Ovary (tissue), 9 donors: ENCODE results near the gene PROSER3. TPM values are rescaled to one million over a fixed set of nuclear protein-coding genes. Genes with fewer than 3 reads are reported as not detected.

Source experiments
- DNase-seq, 5 donors: peaks; one replicate each; pipeline ENCODE4 v3.0.0-alpha.2; 2019 to 2020
- H3K27ac ChIP-seq, 2 donors: fragments of 200-600 bp; one replicate each; pipeline versions ENCODE4 v1.5.1 to v1.8.0; 2019 to 2022
- H3K27me3 ChIP-seq: fragments of 200-600 bp; one replicate; pipeline ENCODE4 v1.8.0; 2022
- H3K36me3 ChIP-seq: fragments of 200-600 bp; sonication (generic); one replicate; pipeline ENCODE4 v1.5.1; 2019
- H3K4me1 ChIP-seq: one replicate; pipeline ENCODE4 v1.8.1; 2013; ENCODE audit warnings: mild to moderate bottlenecking, moderate library complexity; ENCODE audit not compliant: insufficient read depth
- H3K4me3 ChIP-seq: fragments of 200-600 bp; sonication (generic); one replicate; pipeline ENCODE4 v1.5.1; 2017
- H3K9me3 ChIP-seq, 2 donors: fragments of 200-600 bp in 1 of 2; sonication (generic) in 1 of 2; one replicate each; pipeline versions ENCODE4 v1.5.1 to v1.8.1; 2013 to 2019; ENCODE audit warnings: mild to moderate bottlenecking in 1 of 2, moderate library complexity in 1 of 2
- EP300 ChIP-seq: sonication (generic); formaldehyde crosslinking; IDR thresholded peaks from one replicate; pipeline ENCODE4 v1.6.1; 2017; ENCODE audit warnings: antibody characterized with exemption
- POLR2A ChIP-seq: fragments of 450-650 bp; IDR thresholded peaks from one replicate; pipeline ENCODE4 v1.6.1; 2017; ENCODE audit warnings: antibody characterized with exemption, mild to moderate bottlenecking, moderate library complexity
- WGBS, 3 donors: extraction: QIAGEN DNeasy Blood & Tissue Kit in 1 of 3; methylation state at CpG; one replicate each; pipeline versions ENCODE4 v1.1.5 to v1.1.7; 2013 to 2017; 5-methylcytosine and 5-hydroxymethylcytosine counted together
- intact Hi-C, 4 donors: fragments of 100-400 bp; cut with DNase I; formaldehyde crosslinking; loops; one replicate each; pipeline versions ENCODE4 v1.11.0 to v1.15.1; 2022 to 2023
- polyA plus RNA-seq, 2 donors: library from polyadenylated mRNA; stranded (reverse); fragments of 200-250 nt in 1 of 2; fragments of 350-450 nt in 1 of 2; fragmentation: Illumina TruSeq in 1 of 2; extraction: RNeasy Lipid Tissue Mini Kit (QIAGEN cat#74804) in 1 of 2; gene quantifications; one replicate each; pipeline ENCODE4 v1.2.3, GENCODE V29; 2013 to 2014
- total RNA-seq, 7 donors: library from RNA; depleted of rRNA in 2 of 7; stranded (reverse); fragments of >200 nt in 2 of 7; fragmentation: NEBNext Ultra II Directional in 3 of 7; extraction: Animal tissue kit (Norgen Biotek cat#: 25700) in 3 of 7; gene quantifications; one replicate each; pipeline versions ENCODE4 v1.1.0 to v1.2.4, GENCODE V29; 2016 to 2023
- TF ChIP-seq, protein P1 (sequence below), 3 donors: fragments of 450-650 bp in 2 of 3; fragments of 200-600 bp in 1 of 3; IDR thresholded peaks; one replicate each; pipeline versions ENCODE4 v1.5.1 to v1.8.0; 2016 to 2022; ENCODE audit warnings: antibody characterized with exemption in 3 of 3, mild to moderate bottlenecking in 1 of 3
- donor health status: DM: no; HTN: no; CAD: no; lungs with moderate emphysema.
- donor health status: DM: no; HTN: no; CAD: no.
- donor health status: Bipolar disorder and iron deficiency.
- donor health status: DM: yes; HTN: yes; CAD: no.
- donor health status: DM: no; HTN: no; CAD: no.
- donor health status: DM: yes; HTN: yes; CAD: no.

Gene PROSER3
- total and polyA plus RNA-seq, 9 donors = 3.3 to 59.0 (median 24.4) TPM

DNA sequence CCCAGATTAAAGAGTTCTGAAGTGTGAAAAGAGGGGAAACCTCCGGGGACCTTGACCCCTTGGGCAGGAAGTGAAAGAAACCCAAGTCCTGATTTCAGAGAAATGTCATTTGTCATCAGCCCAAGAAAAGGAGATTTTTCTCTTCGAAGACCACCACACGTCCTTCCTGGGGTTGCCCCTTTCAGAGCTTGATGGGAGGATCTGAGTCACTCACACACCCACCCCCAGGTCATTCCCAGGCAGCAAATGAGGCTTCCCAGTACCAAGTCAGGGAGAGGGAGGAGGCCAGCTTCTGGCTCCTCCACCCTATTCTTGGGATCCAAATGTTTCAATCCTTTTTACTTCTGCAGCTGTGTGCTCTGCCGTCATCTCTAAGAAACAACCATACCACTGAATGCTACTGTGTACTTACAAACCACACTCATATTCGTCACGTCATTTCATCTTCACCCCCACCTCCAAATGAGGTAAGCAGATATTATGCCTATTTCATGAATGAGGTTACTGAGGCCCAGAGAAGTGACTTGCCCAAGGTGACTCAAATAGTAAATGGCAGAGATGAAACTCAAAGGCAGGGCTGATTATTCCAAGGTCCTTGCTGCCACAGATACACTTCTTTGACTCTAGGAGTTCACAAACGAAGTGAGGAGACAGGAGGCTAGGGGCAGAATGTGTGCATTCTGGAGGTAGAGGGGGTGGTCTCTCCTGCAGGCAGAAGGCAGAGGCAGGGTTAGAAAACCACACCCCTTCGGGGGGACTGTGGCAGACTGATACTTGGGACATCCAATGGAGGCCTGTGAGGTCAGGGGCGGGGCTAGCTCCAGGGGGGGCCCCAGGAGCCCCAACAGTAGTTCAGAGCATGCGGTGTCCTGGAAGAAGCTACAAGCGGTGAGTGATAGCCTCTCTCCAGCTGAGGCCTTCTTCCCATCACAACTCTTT is 45.1 kb upstream of the PROSER3 start:
- peaks cover 5% of the 10 kb centered on the region for H3K4me1 ChIP-seq
- intact Hi-C loops = loop anchor here in 1 of 4 donors (10.0 kb wide), 1 partner anchor 102 kb away; the partner anchor contains the start of gene PRODH2
- DNase-seq = no peak
- H3K36me3 ChIP-seq = no peaks in the 10 kb centered on the region
- 65 to 75% (median 72%) methylated on average over 11 of the region's 11 CpGs for WGBS, 3 donors
- no peaks in the 10 kb centered on the region for H3K27me3 ChIP-seq
- H3K9me3 ChIP-seq = no peaks in the 10 kb centered on the region
- TF ChIP-seq POLR2A (no peak), EP300 (no peak)
- TF ChIP-seq, protein P1, sequence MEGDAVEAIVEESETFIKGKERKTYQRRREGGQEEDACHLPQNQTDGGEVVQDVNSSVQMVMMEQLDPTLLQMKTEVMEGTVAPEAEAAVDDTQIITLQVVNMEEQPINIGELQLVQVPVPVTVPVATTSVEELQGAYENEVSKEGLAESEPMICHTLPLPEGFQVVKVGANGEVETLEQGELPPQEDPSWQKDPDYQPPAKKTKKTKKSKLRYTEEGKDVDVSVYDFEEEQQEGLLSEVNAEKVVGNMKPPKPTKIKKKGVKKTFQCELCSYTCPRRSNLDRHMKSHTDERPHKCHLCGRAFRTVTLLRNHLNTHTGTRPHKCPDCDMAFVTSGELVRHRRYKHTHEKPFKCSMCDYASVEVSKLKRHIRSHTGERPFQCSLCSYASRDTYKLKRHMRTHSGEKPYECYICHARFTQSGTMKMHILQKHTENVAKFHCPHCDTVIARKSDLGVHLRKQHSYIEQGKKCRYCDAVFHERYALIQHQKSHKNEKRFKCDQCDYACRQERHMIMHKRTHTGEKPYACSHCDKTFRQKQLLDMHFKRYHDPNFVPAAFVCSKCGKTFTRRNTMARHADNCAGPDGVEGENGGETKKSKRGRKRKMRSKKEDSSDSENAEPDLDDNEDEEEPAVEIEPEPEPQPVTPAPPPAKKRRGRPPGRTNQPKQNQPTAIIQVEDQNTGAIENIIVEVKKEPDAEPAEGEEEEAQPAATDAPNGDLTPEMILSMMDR (IDR thresholded peaks at IDR 0.05) = no peak
- no peak overlapping the region for H3K27ac ChIP-seq
- no peak overlapping the region for H3K4me3 ChIP-seq

DNA sequence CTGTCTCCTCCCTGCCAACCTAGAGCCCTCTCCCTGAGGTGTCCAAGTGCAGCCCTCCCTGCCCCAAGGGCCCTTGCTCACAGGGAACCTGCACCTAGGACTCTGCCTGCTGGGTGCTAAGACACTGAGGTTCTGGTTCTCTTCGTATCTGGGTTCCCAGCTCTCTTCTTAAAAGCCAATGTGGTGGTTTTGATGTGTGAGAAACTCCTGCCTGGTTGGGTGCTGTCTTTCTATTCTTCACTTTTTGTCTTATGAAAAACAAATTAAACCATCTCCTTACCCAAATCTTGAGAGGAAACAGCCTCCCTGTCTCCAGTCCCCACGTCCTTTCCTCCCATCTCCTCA is 44.5 kb upstream of the PROSER3 start:
- no peak overlapping the region for H3K4me3 ChIP-seq
- H3K27ac ChIP-seq = no peak overlapping the region
- no peaks in the 10 kb centered on the region for H3K9me3 ChIP-seq
- no peak for DNase-seq
- H3K27me3 ChIP-seq = no peaks in the 10 kb centered on the region
- intact Hi-C loops = loop anchor here in 1 of 4 donors (10.0 kb wide), 1 partner anchor 101 kb away; the partner anchor contains the start of gene PRODH2
- H3K36me3 ChIP-seq = no peaks in the 10 kb centered on the region
- 58 to 74% (median 69%) methylated on average over 2 of the region's 2 CpGs for WGBS, 3 donors
- peaks cover 5% of the 10 kb centered on the region for H3K4me1 ChIP-seq
- no peak for TF ChIP-seq POLR2A
- no peak for TF ChIP-seq EP300
- TF ChIP-seq, protein P1 (IDR thresholded peaks at IDR 0.05) = no peak

DNA sequence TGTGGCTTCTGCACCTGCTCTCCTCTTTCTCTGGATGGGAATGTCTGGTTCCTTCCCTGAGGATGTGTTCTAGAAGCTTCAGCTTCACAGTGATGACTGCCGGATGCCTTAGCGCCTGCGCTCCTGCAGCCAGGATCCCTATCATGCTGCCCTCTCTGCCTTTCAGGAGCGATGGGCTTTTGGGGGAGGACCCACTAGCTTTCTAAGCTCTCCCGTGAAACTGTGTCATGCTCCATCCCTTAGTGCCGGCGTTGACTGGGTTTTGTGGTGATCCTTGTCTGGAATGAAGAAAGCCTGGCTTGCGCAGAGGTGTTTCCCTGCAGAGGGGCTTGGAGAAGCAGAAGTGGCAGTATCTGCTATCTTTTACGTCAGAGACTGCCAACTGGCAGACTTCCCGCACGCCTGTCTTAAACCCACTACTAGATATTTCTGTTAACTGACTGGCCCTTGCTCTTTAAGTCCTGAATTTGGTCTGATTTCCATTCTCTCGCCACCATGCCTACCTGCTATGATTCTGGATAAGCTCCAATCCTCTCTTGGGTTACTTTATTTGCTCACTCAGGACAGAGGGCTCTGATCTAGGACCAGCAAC is 44.0 kb upstream of the PROSER3 start:
- Histone ChIP-seq H3K4me3 (no peak overlapping the region), H3K4me1 (peaks cover 9% of the 10 kb centered on the region), H3K27me3 (no peaks in the 10 kb centered on the region), H3K27ac (no peak overlapping the region), H3K9me3 (no peaks in the 10 kb centered on the region), H3K36me3 (no peaks in the 10 kb centered on the region)
- intact Hi-C loops = loop anchor here in 2 of 4 donors (2.0 to 10.0 kb wide), 2 partner anchors 17 to 101 kb away; partner anchors contain the start of gene PRODH2 (in 1 of the 2)
- DNase-seq = no peak
- TF ChIP-seq EP300 = no peak
- TF ChIP-seq POLR2A = no peak
- TF ChIP-seq, protein P1 (IDR thresholded peaks at IDR 0.05) = no peak
- 73 to 85% (median 74%) methylated on average over 12 of the region's 12 CpGs for WGBS, 3 donors

DNA sequence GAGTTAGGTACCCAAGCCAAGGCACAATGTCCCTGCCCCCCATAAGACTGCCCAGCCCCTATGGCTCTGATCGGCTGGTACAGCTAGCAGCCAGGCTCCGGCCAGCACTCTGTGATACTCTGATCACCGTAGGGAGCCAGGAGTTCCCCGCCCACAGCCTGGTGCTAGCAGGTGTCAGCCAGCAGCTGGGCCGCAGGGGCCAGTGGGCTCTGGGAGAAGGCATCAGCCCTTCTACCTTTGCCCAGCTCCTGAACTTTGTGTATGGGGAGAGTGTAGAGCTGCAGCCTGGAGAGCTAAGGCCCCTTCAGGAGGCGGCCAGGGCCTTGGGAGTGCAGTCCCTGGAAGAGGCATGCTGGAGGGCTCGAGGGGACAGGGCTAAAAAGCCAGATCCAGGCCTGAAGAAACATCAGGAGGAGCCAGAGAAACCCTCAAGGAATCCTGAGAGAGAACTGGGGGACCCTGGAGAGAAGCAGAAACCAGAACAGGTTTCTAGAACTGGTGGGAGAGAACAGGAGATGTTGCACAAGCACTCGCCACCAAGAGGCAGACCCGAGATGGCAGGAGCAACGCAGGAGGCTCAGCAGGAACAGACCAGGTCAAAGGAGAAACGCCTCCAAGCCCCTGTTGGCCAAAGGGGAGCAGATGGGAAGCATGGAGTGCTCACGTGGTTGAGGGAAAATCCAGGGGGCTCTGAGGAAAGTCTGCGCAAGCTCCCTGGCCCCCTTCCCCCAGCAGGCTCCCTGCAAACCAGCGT is 43.2 kb upstream of the PROSER3 start:
- H3K27me3 ChIP-seq = no peaks in the 10 kb centered on the region
- H3K36me3 ChIP-seq = no peaks in the 10 kb centered on the region
- WGBS, 3 donors = 72 to 79% (median 73%) methylated on average over 12 to 14 of the region's 14 CpGs
- peaks cover 10% of the 10 kb centered on the region for H3K4me1 ChIP-seq
- peak in 1 of 5 donors; percentile 24 for DNase-seq
- TF ChIP-seq, protein P1 (IDR thresholded peaks at IDR 0.05) = no peak
- TF ChIP-seq POLR2A = no peak
- H3K4me3 ChIP-seq = no peak overlapping the region
- H3K27ac ChIP-seq = no peak overlapping the region
- intact Hi-C loops = loop anchor here in 3 of 4 donors (2.0 to 10.0 kb wide), 3 partner anchors 18 to 167 kb away; partner anchors contain the start of genes TMEM147 (in 2 of the 3) and PRODH2 (in 1 of the 3)
- H3K9me3 ChIP-seq = no peaks in the 10 kb centered on the region
